HCT116 (cell line): ENCODE results near the gene ARHGAP18.

Experiments used
- CTCF ChIP-seq, 3 experiments: fragments of 200-600 bp in 1 of 3; sonication (generic) in 1 of 3; IDR thresholded peaks in 2 of 3; conservative IDR thresholded peaks in 1 of 3; 2 replicates each; pipeline ENCODE4 v1.5.1; 2012 to 2017; ENCODE audit warnings: low read depth in 2 of 3, low read length in 2 of 3, antibody characterized with exemption in 1 of 3, borderline replicate concordance in 1 of 3, control low read depth in 1 of 3, mild to moderate bottlenecking in 1 of 3, mixed read lengths in 1 of 3, mixed run types in 1 of 3, moderate library complexity in 1 of 3; ENCODE audit not compliant: insufficient read depth in 1 of 3
- EGR1 ChIP-seq: IDR thresholded peaks from 2 replicates; pipeline ENCODE4 v1.6.1; 2012; ENCODE audit warnings: low read depth
- EZH2 ChIP-seq: fragments of 200-600 bp; sonication (generic); IDR thresholded peaks from 2 replicates; pipeline ENCODE4 v1.6.1; 2017; ENCODE audit warnings: antibody characterized with exemption, mixed run types
- EZH2phosphoT487 ChIP-seq: fragments of 200-600 bp; IDR thresholded peaks from 2 replicates; pipeline ENCODE4 v1.6.1; 2018; ENCODE audit warnings: antibody characterized with exemption, borderline replicate concordance
- POLR2A ChIP-seq: IDR thresholded peaks from 2 replicates; pipeline ENCODE4 v1.7.0; 2011; ENCODE audit warnings: borderline replicate concordance; ENCODE audit not compliant: insufficient read depth, insufficient read length; ENCODE audit errors: extremely low read depth
- POLR2AphosphoS5 ChIP-seq: IDR thresholded peaks from 2 replicates; pipeline ENCODE4 v1.6.1; 2011; ENCODE audit warnings: mild to moderate bottlenecking, low read depth, low read length, moderate library complexity
- SIN3A ChIP-seq: IDR thresholded peaks from 2 replicates; pipeline ENCODE4 v1.6.1; 2012; ENCODE audit warnings: low read depth
- SP1 ChIP-seq: IDR thresholded peaks from 2 replicates; pipeline ENCODE4 v1.6.1; 2012; ENCODE audit warnings: low read depth
- YY1 ChIP-seq: IDR thresholded peaks from 2 replicates; pipeline ENCODE4 v1.6.1; 2011; ENCODE audit warnings: low read length, low read depth, moderate library complexity, mild to moderate bottlenecking; ENCODE audit not compliant: insufficient replicate concordance; ENCODE audit errors: extremely low read depth
- ZFX ChIP-seq: fragments of 450-650 bp; IDR thresholded peaks from 2 replicates; pipeline ENCODE4 v1.6.1; 2017
- TF ChIP-seq, protein P1 (sequence below): IDR thresholded peaks from 2 replicates; pipeline ENCODE4 v1.6.1; 2012
- TF ChIP-seq, protein P2 (sequence below): IDR thresholded peaks from 2 replicates; pipeline ENCODE4 v1.6.1; 2012; ENCODE audit warnings: low read depth

DNA sequence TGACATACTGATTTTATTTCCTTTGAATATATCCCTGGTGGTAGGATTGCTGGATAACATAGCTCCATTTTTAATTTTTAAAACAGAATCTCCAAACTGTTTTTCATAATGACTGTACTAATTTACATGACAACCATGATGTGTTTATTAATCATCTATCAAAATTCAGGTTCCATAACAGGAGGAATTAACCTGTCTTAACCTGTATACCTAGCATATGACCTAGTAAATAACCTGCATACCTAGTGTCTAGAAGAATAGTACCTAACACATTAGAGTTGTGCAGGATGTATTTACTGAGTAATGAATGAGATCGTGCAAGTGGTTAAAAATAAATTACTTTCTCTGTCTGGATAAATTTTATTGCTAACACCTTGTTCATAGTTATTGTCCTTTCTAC is 45.8 kb upstream of the ARHGAP18 start:
- no peak for TF ChIP-seq CTCF (IDR thresholded peaks at IDR 0.05 in 2 of 3, conservative IDR thresholded peaks at IDR 0.05 in 1 of 3; ENCODE audit: borderline replicate concordance in 1 of 3, insufficient read depth in 1 of 3, low read depth in 2 of 3, low read length in 2 of 3)
- TF ChIP-seq POLR2AphosphoS5: no peak
- TF ChIP-seq, protein P1, sequence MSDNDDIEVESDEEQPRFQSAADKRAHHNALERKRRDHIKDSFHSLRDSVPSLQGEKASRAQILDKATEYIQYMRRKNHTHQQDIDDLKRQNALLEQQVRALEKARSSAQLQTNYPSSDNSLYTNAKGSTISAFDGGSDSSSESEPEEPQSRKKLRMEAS: no peak
- no peak for TF ChIP-seq EGR1
- TF ChIP-seq, protein P2, sequence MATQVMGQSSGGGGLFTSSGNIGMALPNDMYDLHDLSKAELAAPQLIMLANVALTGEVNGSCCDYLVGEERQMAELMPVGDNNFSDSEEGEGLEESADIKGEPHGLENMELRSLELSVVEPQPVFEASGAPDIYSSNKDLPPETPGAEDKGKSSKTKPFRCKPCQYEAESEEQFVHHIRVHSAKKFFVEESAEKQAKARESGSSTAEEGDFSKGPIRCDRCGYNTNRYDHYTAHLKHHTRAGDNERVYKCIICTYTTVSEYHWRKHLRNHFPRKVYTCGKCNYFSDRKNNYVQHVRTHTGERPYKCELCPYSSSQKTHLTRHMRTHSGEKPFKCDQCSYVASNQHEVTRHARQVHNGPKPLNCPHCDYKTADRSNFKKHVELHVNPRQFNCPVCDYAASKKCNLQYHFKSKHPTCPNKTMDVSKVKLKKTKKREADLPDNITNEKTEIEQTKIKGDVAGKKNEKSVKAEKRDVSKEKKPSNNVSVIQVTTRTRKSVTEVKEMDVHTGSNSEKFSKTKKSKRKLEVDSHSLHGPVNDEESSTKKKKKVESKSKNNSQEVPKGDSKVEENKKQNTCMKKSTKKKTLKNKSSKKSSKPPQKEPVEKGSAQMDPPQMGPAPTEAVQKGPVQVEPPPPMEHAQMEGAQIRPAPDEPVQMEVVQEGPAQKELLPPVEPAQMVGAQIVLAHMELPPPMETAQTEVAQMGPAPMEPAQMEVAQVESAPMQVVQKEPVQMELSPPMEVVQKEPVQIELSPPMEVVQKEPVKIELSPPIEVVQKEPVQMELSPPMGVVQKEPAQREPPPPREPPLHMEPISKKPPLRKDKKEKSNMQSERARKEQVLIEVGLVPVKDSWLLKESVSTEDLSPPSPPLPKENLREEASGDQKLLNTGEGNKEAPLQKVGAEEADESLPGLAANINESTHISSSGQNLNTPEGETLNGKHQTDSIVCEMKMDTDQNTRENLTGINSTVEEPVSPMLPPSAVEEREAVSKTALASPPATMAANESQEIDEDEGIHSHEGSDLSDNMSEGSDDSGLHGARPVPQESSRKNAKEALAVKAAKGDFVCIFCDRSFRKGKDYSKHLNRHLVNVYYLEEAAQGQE: no peak
- TF ChIP-seq EZH2: no peak
- no peak for TF ChIP-seq EZH2phosphoT487
- TF ChIP-seq YY1: no peak
- TF ChIP-seq POLR2A: no peak
- TF ChIP-seq SP1: no peak
- TF ChIP-seq SIN3A: no peak
- no peak for TF ChIP-seq ZFX
